IMR-90 (cell line): ENCODE data around the gene BHLHE23. TPM values are rescaled to one million over a fixed set of nuclear protein-coding genes. Genes with fewer than 3 reads are reported as not detected.

Experiments
- ATAC-seq: fragments of 200-7000 bp; cut with Tn5 transposase; 2 replicates; pipeline ENCODE4 v1.9.1; 2020; ENCODE audit warnings: low read depth, mild to moderate bottlenecking, moderate library complexity
- BruUV-seq: library from RNA; stranded (reverse); fragments of 400-500 nt; replicated peaks from 2 replicates; lab custom pipeline; 2021; lab: Mats Ljungman, UMichigan
- CTCF ChIA-PET: fragments of 300-600 bp; formaldehyde crosslinking; extraction: SDS; loops from one replicate; lab custom pipeline; 2021; ENCODE audit warnings: antibody characterized with exemption; lab: Yijun Ruan, JAX
- POLR2A ChIA-PET: fragments of 300-600 bp; sonication (Branson Sonifier 250); formaldehyde crosslinking; loops from one replicate; lab custom pipeline; 2022; ENCODE audit warnings: antibody characterized with exemption; ENCODE audit not compliant: unreplicated experiment; lab: Charles Lee
- DNase-seq: peaks from one replicate; pipeline ENCODE4 v3.0.0; 2013
- H2AFZ ChIP-seq: replicated peaks from 2 replicates; pipeline ENCODE3; 2013; ENCODE audit warnings: low read length, mild to moderate bottlenecking; ENCODE audit not compliant: poor library complexity
- H2AK5ac ChIP-seq: 2 replicates; pipeline ENCODE4 v1.6.1; 2013; ENCODE audit warnings: low read depth, low read length, inconsistent platforms
- H2AK9ac ChIP-seq: replicated peaks from 2 replicates; pipeline ENCODE3; 2013; ENCODE audit warnings: mild to moderate bottlenecking, low read depth, low read length, moderate library complexity; ENCODE audit not compliant: poor library complexity
- H2BK120ac ChIP-seq: 2 replicates; pipeline ENCODE4 v1.6.1; 2013; ENCODE audit warnings: low read depth, low read length, inconsistent platforms
- H2BK15ac ChIP-seq: 3 replicates; pipeline ENCODE4 v1.6.1; 2013; ENCODE audit warnings: low read depth, low read length, inconsistent platforms
- H2BK20ac ChIP-seq: 2 replicates; pipeline ENCODE4 v1.6.1; 2013; ENCODE audit warnings: low read depth, mild to moderate bottlenecking, inconsistent platforms, low read length, moderate library complexity
- H2BK5ac ChIP-seq: 2 replicates; pipeline ENCODE4 v1.6.1; 2013; ENCODE audit warnings: mild to moderate bottlenecking, low read depth, low read length, inconsistent platforms; ENCODE audit not compliant: poor library complexity, severe bottlenecking
- H3K14ac ChIP-seq: replicated peaks from 2 replicates; pipeline ENCODE4 v1.6.1; 2013; ENCODE audit warnings: low read depth, low read length, inconsistent platforms
- H3K18ac ChIP-seq: 2 replicates; pipeline ENCODE4 v1.6.1; 2013; ENCODE audit warnings: low read depth, low read length, control low read depth
- H3K23ac ChIP-seq: 2 replicates; pipeline ENCODE4 v1.6.1; 2013; ENCODE audit warnings: low read depth, low read length, inconsistent platforms
- H3K27ac ChIP-seq: 2 replicates; pipeline ENCODE4 v1.5.1; 2013; ENCODE audit warnings: mild to moderate bottlenecking, control low read depth, low read length; ENCODE audit not compliant: insufficient read depth
- H3K27me3 ChIP-seq: 2 replicates; pipeline ENCODE4 v1.6.1; 2013; ENCODE audit warnings: low read length; ENCODE audit not compliant: control insufficient read depth, insufficient read depth
- H3K36me3 ChIP-seq: 2 replicates; pipeline ENCODE4 v1.6.1; 2013; ENCODE audit warnings: low read length, mixed read lengths; ENCODE audit not compliant: control insufficient read depth, insufficient read depth
- H3K4ac ChIP-seq: 2 replicates; pipeline ENCODE4 v1.6.1; 2013; ENCODE audit warnings: low read depth, low read length, inconsistent platforms
- H3K4me1 ChIP-seq: 2 replicates; pipeline ENCODE4 v1.6.1; 2013; ENCODE audit warnings: low read length, mixed read lengths; ENCODE audit not compliant: control insufficient read depth, insufficient read depth
- H3K4me2 ChIP-seq: 2 replicates; pipeline ENCODE4 v1.6.1; 2013; ENCODE audit warnings: low read depth, mild to moderate bottlenecking, control low read depth, low read length, moderate library complexity
- H3K4me3 ChIP-seq: 2 replicates; pipeline ENCODE4 v1.5.1; 2013; ENCODE audit warnings: low read depth, mild to moderate bottlenecking, control low read depth, low read length, moderate library complexity; ENCODE audit not compliant: insufficient read depth
- H3K56ac ChIP-seq: 2 replicates; pipeline ENCODE4 v1.6.1; 2013; ENCODE audit warnings: low read length, inconsistent platforms; ENCODE audit not compliant: insufficient read depth; ENCODE audit errors: extremely low read depth
- H3K79me1 ChIP-seq, 2 experiments: 2 replicates each; pipeline ENCODE4 v1.6.1; 2013; ENCODE audit warnings: low read length in 2 of 2, inconsistent platforms in 1 of 2, low read depth in 1 of 2
- H3K9ac ChIP-seq: 2 replicates; pipeline ENCODE4 v1.6.1; 2013; ENCODE audit warnings: low read depth, low read length, control low read depth
- H3K9me1 ChIP-seq: 2 replicates; pipeline ENCODE4 v1.6.1; 2013; ENCODE audit warnings: low read length, inconsistent platforms; ENCODE audit not compliant: insufficient read depth
- H3K9me3 ChIP-seq: 2 replicates; pipeline ENCODE4 v1.6.1; 2013; ENCODE audit warnings: low read length; ENCODE audit not compliant: control insufficient read depth, insufficient read depth
- H4K20me1 ChIP-seq: 2 replicates; pipeline ENCODE4 v1.6.1; 2013; ENCODE audit warnings: low read length, inconsistent platforms; ENCODE audit not compliant: insufficient read depth
- H4K5ac ChIP-seq: 2 replicates; pipeline ENCODE4 v1.6.1; 2013; ENCODE audit warnings: mild to moderate bottlenecking, low read depth, low read length, control low read depth
- H4K8ac ChIP-seq, 2 experiments: 2 replicates each; pipeline ENCODE4 v1.6.1; 2013; ENCODE audit warnings: low read depth in 2 of 2, low read length in 2 of 2, control low read depth in 1 of 2, inconsistent platforms in 1 of 2
- H4K91ac ChIP-seq: 2 replicates; pipeline ENCODE4 v1.6.1; 2013; ENCODE audit warnings: low read depth, low read length, inconsistent platforms; ENCODE audit not compliant: insufficient read depth
- CEBPB ChIP-seq: IDR thresholded peaks from 2 replicates; pipeline ENCODE4 v1.6.1; 2012; ENCODE audit warnings: low read depth, low read length, improper control_type of control experiment
- CHD1 ChIP-seq: IDR thresholded peaks from 2 replicates; pipeline ENCODE4 v1.6.1; 2012; ENCODE audit warnings: low read depth, low read length, improper control_type of control experiment
- MXI1 ChIP-seq: IDR thresholded peaks from 2 replicates; pipeline ENCODE4 v1.6.1; 2012; ENCODE audit warnings: low read depth, mild to moderate bottlenecking, low read length, moderate library complexity, borderline replicate concordance
- NFE2L2 ChIP-seq: fragments of 150-350 bp; IDR thresholded peaks from 2 replicates; pipeline ENCODE4 v1.6.1; 2016; ENCODE audit warnings: low read depth, mild to moderate bottlenecking, low read length
- POLR2A ChIP-seq: IDR thresholded peaks from 2 replicates; pipeline ENCODE4 v1.6.1; 2012; ENCODE audit warnings: mild to moderate bottlenecking, low read depth, low read length
- WGBS, 2 experiments: methylation state at CpG; one replicate each; pipeline versions ENCODE4 v1.1.5 to v1.1.7; 2013; ENCODE audit warnings: missing lambda C conversion rate in 2 of 2; ENCODE audit not compliant: insufficient read length in 1 of 2; ENCODE audit errors: extremely low coverage in 2 of 2; 5-methylcytosine and 5-hydroxymethylcytosine counted together
- dilution Hi-C: fragments of 300-500 bp; cut with HindIII; formaldehyde crosslinking; loops from one replicate; pipeline ENCODE4 v1.14.3; 2018; ENCODE audit warnings: low sequenced_read_pairs; ENCODE audit not compliant: unreplicated experiment
- in situ Hi-C: fragments of 300-500 bp; cut with MboI; formaldehyde crosslinking; loops from 3 replicates; pipeline ENCODE4 v1.14.3; 2019; ENCODE audit warnings: low sequenced_read_pairs, inconsistent platforms, mixed read lengths
- intact Hi-C: fragments of 100-400 bp; cut with micrococcal nuclease; formaldehyde crosslinking; loops from 2 replicates; pipeline ENCODE4 v1.10.0; 2022
- polyA plus RNA-seq, 3 experiments: library from polyadenylated mRNA; depleted of rRNA; stranded (reverse); fragments of >200 nt; gene quantifications; 2 replicates each; pipeline ENCODE4 v1.2.3, GENCODE V29; 2012; ENCODE audit warnings: low replicate concordance in 1 of 3
- total RNA-seq: library from RNA; depleted of rRNA; stranded (reverse); fragments of >200 nt; gene quantifications from 2 replicates; pipeline ENCODE4 v1.2.3, GENCODE V29; 2012
- TF ChIP-seq, protein P1 (sequence below): fragments of 150-350 bp; IDR thresholded peaks from 2 replicates; pipeline ENCODE4 v1.6.1; 2016; ENCODE audit warnings: low read depth, mild to moderate bottlenecking, low read length, moderate library complexity, borderline replicate concordance

The BHLHE23 gene
- total and polyA plus RNA-seq, 2 of the 4 experiments (the other 2 are of a cell fraction) = not detected

DNA sequence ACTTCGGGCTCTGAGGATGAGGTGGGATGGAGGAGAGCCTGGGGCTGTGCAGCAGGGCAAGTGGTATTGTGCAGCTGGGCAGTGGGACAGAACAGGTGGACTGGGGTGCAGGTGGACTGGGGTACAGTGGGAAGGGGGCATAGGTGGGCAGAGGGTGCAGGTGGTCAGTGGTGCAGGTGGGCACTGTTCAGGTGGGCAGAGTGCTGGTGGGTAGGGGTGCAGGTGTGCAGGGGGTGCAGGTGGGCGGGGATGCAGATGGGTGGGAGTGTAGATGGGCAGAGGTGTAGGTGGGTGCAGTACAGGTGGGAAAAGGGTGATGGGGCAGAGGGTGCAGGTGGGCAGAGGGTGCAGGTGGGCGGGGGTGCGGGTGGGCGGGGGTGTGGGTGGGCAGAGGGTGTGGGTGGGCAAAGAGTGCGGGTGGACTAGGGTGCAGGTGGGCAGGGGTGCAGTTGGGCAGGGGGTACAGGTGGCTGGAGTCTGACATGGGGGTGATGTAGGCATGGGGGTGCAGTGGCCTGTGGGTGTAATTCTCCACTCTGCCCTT is 20.4 kb downstream of the BHLHE23 start:
- no peak overlapping the region for H3K23ac ChIP-seq
- no peak overlapping the region for H2BK120ac ChIP-seq
- DNase-seq = no peak
- no peaks in the 10 kb centered on the region for H3K36me3 ChIP-seq
- CTCF ChIA-PET = no interaction called here
- H3K79me1 ChIP-seq = no peaks in the 10 kb centered on the region
- no peaks in the 10 kb centered on the region for H3K4me1 ChIP-seq
- no peak overlapping the region for H2BK15ac ChIP-seq
- H4K20me1 ChIP-seq = no peaks in the 10 kb centered on the region
- no peak overlapping the region for H4K8ac ChIP-seq
- H3K14ac ChIP-seq = no peak overlapping the region
- no peak overlapping the region for H3K27ac ChIP-seq
- no peak overlapping the region for H2AK5ac ChIP-seq
- no peak overlapping the region for H2AK9ac ChIP-seq
- H3K9me1 ChIP-seq = no peaks in the 10 kb centered on the region
- TF ChIP-seq POLR2A = no peak
- no peak for TF ChIP-seq MXI1
- TF ChIP-seq, protein P1, sequence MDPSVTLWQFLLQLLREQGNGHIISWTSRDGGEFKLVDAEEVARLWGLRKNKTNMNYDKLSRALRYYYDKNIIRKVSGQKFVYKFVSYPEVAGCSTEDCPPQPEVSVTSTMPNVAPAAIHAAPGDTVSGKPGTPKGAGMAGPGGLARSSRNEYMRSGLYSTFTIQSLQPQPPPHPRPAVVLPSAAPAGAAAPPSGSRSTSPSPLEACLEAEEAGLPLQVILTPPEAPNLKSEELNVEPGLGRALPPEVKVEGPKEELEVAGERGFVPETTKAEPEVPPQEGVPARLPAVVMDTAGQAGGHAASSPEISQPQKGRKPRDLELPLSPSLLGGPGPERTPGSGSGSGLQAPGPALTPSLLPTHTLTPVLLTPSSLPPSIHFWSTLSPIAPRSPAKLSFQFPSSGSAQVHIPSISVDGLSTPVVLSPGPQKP = no peak
- TF ChIP-seq NFE2L2 = no peak
- no peak for TF ChIP-seq CHD1
- TF ChIP-seq CEBPB = no peak
- no peak overlapping the region for H4K5ac ChIP-seq
- intact Hi-C loops = no loop called here
- no CpG with 5 or more reads among the region's 6 CpGs for WGBS, 2 experiments
- POLR2A ChIA-PET = no interaction called here
- no peak overlapping the region for H2BK20ac ChIP-seq
- no peak overlapping the region for H3K4me2 ChIP-seq
- H4K91ac ChIP-seq = no peak overlapping the region
- dilution Hi-C loops = no loop called here
- H3K9ac ChIP-seq = no peak overlapping the region
- no peak overlapping the region for H3K18ac ChIP-seq
- no peak overlapping the region for H3K4ac ChIP-seq
- H3K4me3 ChIP-seq = no peak overlapping the region
- H3K9me3 ChIP-seq = no peaks in the 10 kb centered on the region
- in situ Hi-C loops = no loop called here
- ATAC-seq = no peak
- peaks cover 67% of the 10 kb centered on the region for H3K27me3 ChIP-seq
- H2AFZ ChIP-seq = no peak overlapping the region
- no peak overlapping the region for H3K56ac ChIP-seq
- H2BK5ac ChIP-seq = no peak overlapping the region
- BruUV-seq = no TSS peak
